Panc1 (cell line): ENCODE data around the gene SERTAD3.

Experiments used
- POLR2AphosphoS5 ChIP-seq: IDR thresholded peaks from 2 replicates; pipeline ENCODE4 v1.6.1; 2012; ENCODE audit warnings: mild to moderate bottlenecking, low read depth, low read length, moderate library complexity
- SIN3A ChIP-seq: IDR thresholded peaks from 2 replicates; pipeline ENCODE4 v1.6.1; 2012; ENCODE audit warnings: low read depth, mild to moderate bottlenecking, low read length, moderate library complexity, borderline replicate concordance; ENCODE audit not compliant: insufficient read depth
- TF ChIP-seq, protein P1 (sequence below): fragments of 450-650 bp; IDR thresholded peaks from 2 replicates; pipeline ENCODE4 v1.5.1; 2017; ENCODE audit warnings: mild to moderate bottlenecking

DNA sequence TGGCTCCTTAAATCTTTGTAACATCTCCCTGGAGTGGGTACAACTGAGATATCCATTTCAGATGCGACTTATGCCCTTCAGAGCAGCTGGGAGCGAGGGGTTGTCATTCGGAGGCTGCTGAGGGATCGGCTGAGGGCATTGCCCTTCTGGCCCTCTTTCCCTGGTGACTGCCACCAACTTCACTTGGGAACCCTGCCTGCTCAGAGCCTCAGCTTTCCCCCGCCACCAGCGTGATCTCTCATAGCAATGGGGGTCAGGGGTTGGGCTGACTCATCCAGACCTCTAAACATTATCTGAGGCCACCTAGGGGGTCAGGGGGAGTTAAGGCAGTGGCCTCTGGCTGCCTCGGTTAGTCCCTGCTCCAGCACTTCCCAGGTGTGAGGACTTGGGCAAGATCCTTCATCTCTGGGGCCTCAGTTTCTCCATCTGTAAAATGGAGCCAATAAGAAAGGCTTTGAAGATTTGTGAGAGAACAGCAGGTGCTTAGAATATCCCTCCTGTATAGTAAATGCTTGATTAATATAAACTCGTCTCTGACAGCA is 32.1 kb downstream of the SERTAD3 start:
- TF ChIP-seq, protein P1, sequence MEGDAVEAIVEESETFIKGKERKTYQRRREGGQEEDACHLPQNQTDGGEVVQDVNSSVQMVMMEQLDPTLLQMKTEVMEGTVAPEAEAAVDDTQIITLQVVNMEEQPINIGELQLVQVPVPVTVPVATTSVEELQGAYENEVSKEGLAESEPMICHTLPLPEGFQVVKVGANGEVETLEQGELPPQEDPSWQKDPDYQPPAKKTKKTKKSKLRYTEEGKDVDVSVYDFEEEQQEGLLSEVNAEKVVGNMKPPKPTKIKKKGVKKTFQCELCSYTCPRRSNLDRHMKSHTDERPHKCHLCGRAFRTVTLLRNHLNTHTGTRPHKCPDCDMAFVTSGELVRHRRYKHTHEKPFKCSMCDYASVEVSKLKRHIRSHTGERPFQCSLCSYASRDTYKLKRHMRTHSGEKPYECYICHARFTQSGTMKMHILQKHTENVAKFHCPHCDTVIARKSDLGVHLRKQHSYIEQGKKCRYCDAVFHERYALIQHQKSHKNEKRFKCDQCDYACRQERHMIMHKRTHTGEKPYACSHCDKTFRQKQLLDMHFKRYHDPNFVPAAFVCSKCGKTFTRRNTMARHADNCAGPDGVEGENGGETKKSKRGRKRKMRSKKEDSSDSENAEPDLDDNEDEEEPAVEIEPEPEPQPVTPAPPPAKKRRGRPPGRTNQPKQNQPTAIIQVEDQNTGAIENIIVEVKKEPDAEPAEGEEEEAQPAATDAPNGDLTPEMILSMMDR: no peak
- TF ChIP-seq POLR2AphosphoS5: no peak
- TF ChIP-seq SIN3A: no peak
